DND-41 (cell line): ENCODE data around the gene CCDC14.
A peak's percentile ranks its signal among the peaks of the same experiment; 100 is the strongest.

ENCODE experiments used
- CTCF ChIP-seq: IDR thresholded peaks from 2 replicates; pipeline ENCODE4 v1.5.1; 2012; ENCODE audit warnings: borderline replicate concordance, low read length, moderate library complexity, mild to moderate bottlenecking; ENCODE audit not compliant: poor library complexity, severe bottlenecking; ENCODE audit errors: extremely low read depth
- EZH2 ChIP-seq: IDR thresholded peaks from 3 replicates; pipeline ENCODE4 v1.6.1; 2012; ENCODE audit warnings: borderline replicate concordance, low read depth, mild to moderate bottlenecking, moderate library complexity, low read length, inconsistent platforms; ENCODE audit not compliant: severe bottlenecking

- TF ChIP-seq CTCF, result peak; percentile 18
- TF ChIP-seq EZH2, result no peak
Observed at GRCh38 chr3:123907720-123908119, 53.3 kb downstream of the CCDC14 start.
